BLaER1 treated with 17β-estradiol and CSF1 and Interleukin-3, amounts not matched to agents 10 nM and 100 nM (cell line): ENCODE data around the gene GBA2.

Experiments used
- H3K27ac ChIP-seq, 11 experiments: shearing (Covaris generic); formaldehyde crosslinking; 2 replicates each; pipeline ENCODE4 v1.8.1; 2022
- H3K27me3 ChIP-seq, 11 experiments: shearing (Covaris generic); formaldehyde crosslinking; 2 replicates each; pipeline ENCODE4 v1.8.1; 2022
- H3K36me3 ChIP-seq, 11 experiments: shearing (Covaris generic); formaldehyde crosslinking; 2 replicates each; pipeline ENCODE4 v1.8.1; 2022
- H3K4me1 ChIP-seq, 10 experiments: shearing (Covaris generic); formaldehyde crosslinking; 2 replicates each; pipeline ENCODE4 v1.8.1; 2022
- H3K4me2 ChIP-seq, 11 experiments: shearing (Covaris generic); formaldehyde crosslinking; 2 replicates each; pipeline ENCODE4 v1.8.1; 2022
- H3K4me3 ChIP-seq, 10 experiments: shearing (Covaris generic); formaldehyde crosslinking; 2 replicates each; pipeline ENCODE4 v1.8.1; 2022
- H3K9ac ChIP-seq, 11 experiments: shearing (Covaris generic); formaldehyde crosslinking; 2 replicates each; pipeline ENCODE4 v1.8.1; 2022
- H3K9me3 ChIP-seq, 11 experiments: shearing (Covaris generic); formaldehyde crosslinking; replicated peaks in 1 of 11; 2 replicates each; pipeline ENCODE4 v1.8.1; 2022
- H4K20me1 ChIP-seq, 11 experiments: shearing (Covaris generic); formaldehyde crosslinking; 2 replicates each; pipeline ENCODE4 v1.8.1; 2022
- Cebpa-rat ChIP-seq, 11 experiments: shearing (Covaris generic); IDR thresholded peaks; 2 replicates each; pipeline ENCODE4 v1.8.1; 2022

Gene GBA2

DNA sequence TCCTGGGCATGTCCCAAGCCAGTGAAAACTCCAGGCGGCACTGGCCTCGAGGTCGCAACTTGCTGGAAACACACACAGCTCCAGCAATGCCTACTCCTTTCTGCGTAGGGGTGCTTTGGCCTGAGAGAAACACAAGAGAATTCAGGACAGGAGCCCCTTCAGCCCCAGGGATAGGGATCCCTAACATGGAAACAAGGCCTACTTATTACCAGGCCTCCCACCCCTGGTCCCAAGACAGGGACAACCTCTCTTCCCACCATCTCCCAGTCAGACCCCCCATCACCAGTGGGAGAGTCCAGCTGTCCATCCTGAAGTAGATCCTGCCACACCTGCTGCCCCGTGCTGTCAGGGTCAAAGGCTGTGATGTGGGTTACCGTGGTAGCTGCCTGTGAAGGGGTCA lies 8.8 kb downstream of the GBA2 start:
- Histone ChIP-seq H3K36me3 (peaks cover 77 to 97% (median 89%) of the 10 kb centered on the region in 11 experiments), H3K4me3 (no peak overlapping the region), H3K27me3 (no peaks in the 10 kb centered on the region), H3K27ac (no peak overlapping the region), H3K4me1 (peaks cover 35 to 61% (median 48%) of the 10 kb centered on the region in 10 experiments), H3K4me2 (no peak overlapping the region), H3K9me3 (no peaks in the 10 kb centered on the region), H3K9ac (no peak overlapping the region), H4K20me1 (peaks cover 0 to 100% (median 32%) of the 10 kb centered on the region in 11 experiments; a peak in 16 of 22 replicates)
- no peak for TF ChIP-seq Cebpa-rat (IDR thresholded peaks at IDR 0.05)

GRCh38 chr9:35738924-35739323 lies 10.1 kb downstream of the GBA2 start:
- Histone ChIP-seq H3K27me3 (no peaks in the 10 kb centered on the region), H3K27ac (no peak overlapping the region), H3K9ac (no peak overlapping the region), H3K36me3 (peaks cover 72 to 97% (median 86%) of the 10 kb centered on the region in 11 experiments), H3K4me1 (peaks cover 32 to 60% (median 46%) of the 10 kb centered on the region in 10 experiments), H3K9me3 (no peaks in the 10 kb centered on the region), H4K20me1 (peaks cover 0 to 90% (median 28%) of the 10 kb centered on the region in 11 experiments; a peak in 16 of 22 replicates), H3K4me3 (no peak overlapping the region), H3K4me2 (no peak overlapping the region)
- no peak for TF ChIP-seq Cebpa-rat (IDR thresholded peaks at IDR 0.05)

DNA sequence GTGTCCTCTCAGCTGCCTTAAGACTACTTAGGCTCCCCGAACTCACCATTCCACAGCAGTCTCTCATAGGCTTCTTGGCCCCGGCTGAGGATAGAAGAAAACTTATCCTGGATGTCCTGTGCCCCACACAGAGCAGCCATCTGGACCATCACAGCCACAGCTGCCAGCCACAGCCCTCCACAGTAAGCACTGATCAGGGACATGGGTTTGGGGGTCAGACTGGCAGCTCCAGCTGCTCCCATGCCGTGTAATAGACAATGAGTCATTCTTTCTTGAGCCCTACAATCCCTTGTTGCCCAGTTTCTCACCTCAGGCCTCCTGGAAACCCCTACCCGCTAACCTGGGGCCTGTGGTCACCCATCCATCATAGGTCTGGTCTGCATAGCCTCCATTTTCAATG lies 10.8 kb downstream of the GBA2 start:
- H3K27ac ChIP-seq, result no peak overlapping the region
- H3K4me1 ChIP-seq, result peaks cover 32 to 60% (median 47%) of the 10 kb centered on the region in 10 experiments
- peaks cover 64 to 93% (median 84%) of the 10 kb centered on the region in 11 experiments for H3K36me3 ChIP-seq

DNA sequence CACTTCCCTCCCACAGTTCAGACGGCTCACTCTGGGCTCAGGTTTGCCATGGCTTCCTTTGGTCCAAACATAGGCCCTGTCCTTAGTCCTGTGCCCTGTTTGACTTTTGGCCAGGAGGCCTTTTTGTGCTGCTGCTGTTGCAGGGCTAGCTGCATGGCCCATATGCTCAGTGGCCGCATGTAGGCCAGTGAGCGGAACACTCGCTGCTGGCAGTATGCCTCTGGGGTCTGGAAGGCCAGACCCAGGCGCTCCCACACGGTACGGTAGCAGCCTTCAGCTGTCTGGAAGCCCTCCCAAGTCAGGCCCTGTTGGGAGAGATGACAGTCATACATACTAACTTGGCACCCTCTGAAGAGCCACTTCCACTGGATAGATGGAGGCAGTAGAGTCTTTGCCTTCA lies 11.9 kb downstream of the GBA2 start:
- Histone ChIP-seq H3K36me3 (peaks cover 61 to 82% (median 77%) of the 10 kb centered on the region in 11 experiments), H3K4me1 (peaks cover 27 to 56% (median 43%) of the 10 kb centered on the region in 10 experiments), H3K4me2 (no peak overlapping the region; a peak in 1 of 22 replicates), H3K9me3 (no peaks in the 10 kb centered on the region), H3K9ac (peak overlapping the region in 3 of 11 experiments; percentile 13 to 24 (median 15); a peak in 2 of 22 replicates), H4K20me1 (peaks cover 0 to 78% (median 17%) of the 10 kb centered on the region in 11 experiments; a peak in 16 of 22 replicates), H3K27me3 (no peaks in the 10 kb centered on the region), H3K4me3 (no peak overlapping the region), H3K27ac (peak overlapping the region in 2 of 11 experiments; percentile 18 to 20; a peak in 1 of 22 replicates)
- TF ChIP-seq Cebpa-rat (IDR thresholded peaks at IDR 0.05), result no peak

More for the DNA sequence above, 10.8 kb downstream of the GBA2 start:
- Histone ChIP-seq H3K9me3 (no peaks in the 10 kb centered on the region), H3K4me2 (peak overlapping the region in 3 of 11 experiments; percentile 3 to 31 (median 22); a peak in 1 of 22 replicates), H3K4me3 (no peak overlapping the region), H3K9ac (peak overlapping the region in 2 of 11 experiments; percentile 12 to 24; a peak in 3 of 22 replicates), H3K27me3 (no peaks in the 10 kb centered on the region), H4K20me1 (peaks cover 0 to 88% (median 23%) of the 10 kb centered on the region in 11 experiments; a peak in 16 of 22 replicates)
- TF ChIP-seq Cebpa-rat (IDR thresholded peaks at IDR 0.05), result no peak

GRCh38 chr9:35736201-35736633 lies 12.8 kb downstream of the GBA2 start:
- no peak overlapping the region for H3K4me3 ChIP-seq
- H3K36me3 ChIP-seq, result peaks cover 58 to 74% (median 69%) of the 10 kb centered on the region in 11 experiments
- peaks cover 18 to 48% (median 36%) of the 10 kb centered on the region in 10 experiments for H3K4me1 ChIP-seq
- no peak for TF ChIP-seq Cebpa-rat (IDR thresholded peaks at IDR 0.05)
- no peaks in the 10 kb centered on the region for H3K9me3 ChIP-seq
- peak overlapping the region in 6 of 11 experiments; percentile 4 to 45 (median 34); a peak in 4 of 22 replicates for H3K9ac ChIP-seq
- H3K27ac ChIP-seq, result peak overlapping the region in 3 of 11 experiments; percentile 18 to 20 (median 19); a peak in 1 of 22 replicates
- peaks cover 0 to 68% (median 10%) of the 10 kb centered on the region in 11 experiments; a peak in 14 of 22 replicates for H4K20me1 ChIP-seq
- H3K27me3 ChIP-seq, result no peaks in the 10 kb centered on the region
- peak overlapping the region in 4 of 11 experiments; percentile 10 to 71 (median 44); a peak in 4 of 22 replicates for H3K4me2 ChIP-seq

GRCh38 chr9:35734096-35734495 lies 14.9 kb downstream of the GBA2 start:
- peak overlapping the region in 2 of 10 experiments; percentile 89 to 90; a peak in 1 of 20 replicates for H3K4me3 ChIP-seq
- TF ChIP-seq Cebpa-rat (IDR thresholded peaks at IDR 0.05), result no peak
- H3K9me3 ChIP-seq, result no peaks in the 10 kb centered on the region
- H3K4me1 ChIP-seq, result peaks cover 38 to 66% (median 54%) of the 10 kb centered on the region in 10 experiments
- H3K36me3 ChIP-seq, result peaks cover 37 to 57% (median 48%) of the 10 kb centered on the region in 11 experiments
- H3K27ac ChIP-seq, result no peak overlapping the region
- H3K4me2 ChIP-seq, result peak overlapping the region; percentile 90 to 99 (median 96); a peak in 19 of 22 replicates
- peaks cover 6 to 61% (median 22%) of the 10 kb centered on the region in 11 experiments for H4K20me1 ChIP-seq
- H3K9ac ChIP-seq, result peak overlapping the region in 7 of 11 experiments; percentile 2 to 93 (median 84); a peak in 5 of 22 replicates
- H3K27me3 ChIP-seq, result no peaks in the 10 kb centered on the region

DNA sequence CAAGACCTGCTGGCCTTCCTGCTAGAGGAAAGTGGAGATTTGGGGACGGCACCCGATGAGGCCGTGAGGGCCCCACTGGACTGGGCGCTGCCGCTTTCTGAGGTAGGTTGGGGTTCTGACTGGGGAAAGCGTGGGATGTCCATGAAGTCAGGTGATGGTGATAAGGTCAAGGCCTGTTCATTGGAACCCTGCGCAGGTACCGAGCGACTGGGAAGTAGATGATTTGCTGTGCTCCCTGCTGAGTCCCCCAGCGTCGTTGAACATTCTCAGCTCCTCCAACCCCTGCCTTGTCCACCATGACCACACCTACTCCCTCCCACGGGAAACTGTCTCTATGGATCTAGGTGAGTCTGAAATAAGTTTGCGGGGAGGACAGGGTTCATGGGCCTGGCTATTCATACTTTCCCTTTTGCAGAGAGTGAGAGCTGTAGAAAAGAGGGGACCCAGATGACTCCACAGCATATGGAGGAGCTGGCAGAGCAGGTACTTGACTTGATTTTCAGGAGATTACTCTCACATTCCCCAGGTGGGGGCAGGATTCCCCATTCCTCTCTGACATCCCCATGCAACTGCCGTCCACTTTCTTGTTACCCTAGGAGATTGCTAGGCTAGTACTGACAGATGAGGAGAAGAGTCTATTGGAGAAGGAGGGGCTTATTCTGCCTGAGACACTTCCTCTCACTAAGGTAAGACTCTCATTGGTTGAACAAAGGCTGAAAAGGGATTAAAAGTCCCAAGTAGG lies 16.1 kb downstream of the GBA2 start:
- no peaks in the 10 kb centered on the region for H3K9me3 ChIP-seq
- H3K9ac ChIP-seq, result peak overlapping the region; percentile 83 to 93 (median 89)
- H3K36me3 ChIP-seq, result peaks cover 26 to 51% (median 37%) of the 10 kb centered on the region in 11 experiments

DNA sequence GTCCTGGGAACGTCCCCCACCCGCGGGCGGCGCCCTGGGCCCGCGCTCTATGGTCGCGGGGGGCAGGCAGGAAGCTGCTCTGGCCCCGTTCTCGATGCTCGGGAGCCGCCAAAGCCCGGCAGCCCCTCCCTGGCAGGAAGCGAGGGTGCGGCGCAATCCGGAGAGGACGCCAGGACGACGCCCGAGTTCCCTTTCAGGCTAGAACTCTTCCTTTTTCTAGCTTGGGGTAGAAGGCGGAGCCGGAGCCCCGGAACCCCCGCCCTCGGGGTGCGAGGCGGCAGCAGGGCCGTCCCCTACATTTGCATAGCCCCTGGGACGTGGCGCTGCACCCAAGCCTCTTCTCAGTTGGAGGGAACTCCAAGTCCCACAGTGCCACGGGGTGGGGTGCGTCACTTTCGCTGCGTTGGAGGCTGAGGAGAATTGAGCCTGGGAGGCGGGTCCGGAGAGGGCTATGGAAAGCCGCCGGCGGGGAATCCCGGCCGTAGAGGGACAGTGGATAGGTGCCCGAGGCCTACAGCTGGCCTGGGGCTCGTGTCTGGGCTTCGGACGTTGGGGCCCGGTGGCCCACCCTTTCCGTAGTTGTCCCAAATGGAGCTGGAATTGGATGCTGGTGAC lies 16.7 kb downstream of the GBA2 start, which contains the start of the genes CREB3 and TLN1:
Gene CREB3 (plus strand): TSS at position 482 of the 615 bp plus-strand sequence. CDS start 107 bp downstream, at position 589.
Gene TLN1 (minus strand): TSS at position 11 of the 615 bp plus-strand sequence. CDS start 6,501 bp downstream, outside the sequence.
- peak within 1 kb of the TSS; percentile 73 to 94 (median 81) for H3K4me3 ChIP-seq
- H3K27me3 ChIP-seq, result no peaks in the 10 kb centered on the region
- TF ChIP-seq Cebpa-rat (IDR thresholded peaks at IDR 0.05), result no peak
- H3K36me3 ChIP-seq, result peaks cover 19 to 46% (median 30%) of the 10 kb centered on the region in 11 experiments
- peak within 1 kb of the TSS; percentile 94 to 100 (median 98) for H3K4me2 ChIP-seq
- H3K9me3 ChIP-seq, result no peaks in the 10 kb centered on the region
- peaks cover 24 to 65% (median 40%) of the 10 kb centered on the region in 11 experiments for H4K20me1 ChIP-seq
- H3K9ac ChIP-seq, result peak within 1 kb of the TSS; percentile 85 to 93 (median 91)
- peak within 1 kb of the TSS; percentile 77 to 91 (median 88) for H3K27ac ChIP-seq
- peaks cover 56 to 77% (median 68%) of the 10 kb centered on the region in 10 experiments for H3K4me1 ChIP-seq

More for the DNA sequence above, 16.1 kb downstream of the GBA2 start:
- peak overlapping the region; percentile 73 to 94 (median 81) for H3K4me3 ChIP-seq
- no peak for TF ChIP-seq Cebpa-rat (IDR thresholded peaks at IDR 0.05)
- H3K27me3 ChIP-seq, result no peaks in the 10 kb centered on the region
- peak overlapping the region; percentile 90 to 99 (median 96) for H3K4me2 ChIP-seq
- peaks cover 17 to 64% (median 33%) of the 10 kb centered on the region in 11 experiments for H4K20me1 ChIP-seq
- peaks cover 49 to 74% (median 64%) of the 10 kb centered on the region in 10 experiments for H3K4me1 ChIP-seq
- peak overlapping the region; percentile 45 to 90 (median 71) for H3K27ac ChIP-seq
